Daoy (cell line): ENCODE measurements around the gene ASPG. TPM values are rescaled to one million over a fixed set of nuclear protein-coding genes. Genes with fewer than 3 reads are reported as not detected.

Experiments
- DNase-seq: peaks from one replicate; pipeline ENCODE4 v3.0.0-alpha.2; 2015; ENCODE audit warnings: low read depth
- total RNA-seq: library from RNA; depleted of rRNA; stranded (reverse); fragments of >200 nt; shearing (Covaris generic); gene quantifications from 2 replicates; pipeline ENCODE4 v1.2.3, GENCODE V29; 2014

The ASPG gene
- total RNA-seq, 1 experiment from 2014 or later = not detected

- no peak for DNase-seq
These were observed 19.7 kb downstream of the ASPG start for GRCh38 chr14:104105071-104105821.

- no peak for DNase-seq
These were observed 20.4 kb downstream of the ASPG start for GRCh38 chr14:104105822-104106470.

GRCh38 chr14:104106471-104106991, 21.0 kb downstream of the ASPG start:
- no peak for DNase-seq

GRCh38 chr14:104107101-104107581, 21.6 kb downstream of the ASPG start:
- no peak for DNase-seq

GRCh38 chr14:104107611-104108569, 22.4 kb downstream of the ASPG start:
- DNase-seq = peak; percentile 82

GRCh38 chr14:104108570-104109541, 23.4 kb downstream of the ASPG start:
- no peak for DNase-seq

- no peak for DNase-seq
These were observed 24.3 kb downstream of the ASPG start for GRCh38 chr14:104109731-104110361.

GRCh38 chr14:104110491-104111209, 25.1 kb downstream of the ASPG start:
- no peak for DNase-seq

- no peak for DNase-seq
These were observed 26.0 kb downstream of the ASPG start for GRCh38 chr14:104111301-104112112.

- no peak for DNase-seq
These were observed 26.6 kb downstream of the ASPG start for GRCh38 chr14:104112113-104112505.

GRCh38 chr14:104112609-104113571, 27.4 kb downstream of the ASPG start:
- DNase-seq = no peak

- peak; percentile 7 for DNase-seq
These were observed 28.3 kb downstream of the ASPG start for GRCh38 chr14:104113631-104114420.

GRCh38 chr14:104114421-104115130, 29.1 kb downstream of the ASPG start:
- DNase-seq = peak; percentile 4

GRCh38 chr14:104115131-104115600, 29.7 kb downstream of the ASPG start:
- DNase-seq = peak; percentile 3

- DNase-seq = peak; percentile 3
These were observed 30.3 kb downstream of the ASPG start for GRCh38 chr14:104115691-104116287.
